Activated naive CD4-positive, alpha-beta T cell treated with anti-CD3 and anti-CD28 coated beads for 36 hours (primary cell): Measurements from ENCODE around the gene AHRR. TPM values are rescaled to one million over a fixed set of nuclear protein-coding genes. Genes with fewer than 3 reads are reported as not detected.

Experiments
- CTCF ChIA-PET: fragments of 350-600 bp; sonication (Branson Sonifier 250); formaldehyde crosslinking; loops from one replicate; lab custom pipeline; 2021; ENCODE audit warnings: antibody characterized with exemption; lab: Charles Lee
- DNase-seq: peaks from one replicate; pipeline ENCODE4 v3.0.0-alpha.2; 2020
- H3K27ac Mint-ChIP-seq: one replicate; pipeline ENCODE4 v1.8.0; 2021; ENCODE audit warnings: mild to moderate bottlenecking, mixed read lengths
- H3K27me3 Mint-ChIP-seq: one replicate; pipeline ENCODE4 v1.8.0; 2021; ENCODE audit warnings: low read depth, mixed read lengths
- H3K36me3 Mint-ChIP-seq: one replicate; pipeline ENCODE4 v1.8.0; 2021; ENCODE audit warnings: low read depth, mixed read lengths
- H3K4me1 Mint-ChIP-seq: one replicate; pipeline ENCODE4 v1.8.0; 2021; ENCODE audit warnings: low read depth, mixed read lengths
- H3K4me3 Mint-ChIP-seq: one replicate; pipeline ENCODE4 v1.8.0; 2021; ENCODE audit warnings: mild to moderate bottlenecking, moderate library complexity, mixed read lengths
- H3K9me3 Mint-ChIP-seq: one replicate; pipeline ENCODE4 v1.8.0; 2021; ENCODE audit warnings: mixed read lengths
- intact Hi-C: fragments of 100-400 bp; cut with micrococcal nuclease; formaldehyde crosslinking; loops from one replicate; pipeline ENCODE4 v1.15.1; 2023
- total RNA-seq, 2 experiments: library from RNA; stranded (reverse); gene quantifications; one replicate each; pipeline ENCODE4 v1.2.3, GENCODE V29; 2021

The AHRR gene
- total RNA-seq, 2 experiments from 2014 or later = 4.1 to 5.5 TPM

DNA sequence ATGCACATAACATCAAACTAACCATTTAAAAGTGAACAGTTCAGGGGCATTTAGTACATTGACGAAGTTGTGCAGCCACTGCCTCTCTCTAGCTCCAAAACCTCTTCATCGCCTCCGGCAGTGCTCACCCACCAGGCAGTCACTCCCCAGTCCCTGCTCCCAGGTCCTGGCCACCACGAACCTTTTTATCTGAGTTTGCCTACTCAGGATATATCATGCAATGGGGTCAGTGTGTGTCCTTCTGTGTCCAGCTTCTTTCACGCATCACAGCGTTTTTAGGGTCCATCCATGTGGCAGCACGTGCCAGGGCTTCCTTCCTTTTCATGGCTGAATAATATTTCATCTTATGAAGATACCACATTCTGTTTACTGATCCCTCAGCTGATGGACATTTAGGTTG lies 4.6 kb downstream of the AHRR start:
- Mint-ChIP-seq H3K27me3 (peaks cover 45% of the 10 kb centered on the region), H3K4me3 (no peak overlapping the region), H3K36me3 (no peaks in the 10 kb centered on the region), H3K9me3 (no peaks in the 10 kb centered on the region), H3K27ac (no peak overlapping the region), H3K4me1 (peaks cover 3% of the 10 kb centered on the region)
- DNase-seq = no peak
- CTCF ChIA-PET = interaction anchor here (0.6 kb wide), 2 partner anchors 10 to 13 kb away, joined by 3 read pairs; no protein-coding TSS in a partner anchor
- intact Hi-C loops = no loop called here

- Mint-ChIP-seq H3K9me3 (no peaks in the 10 kb centered on the region), H3K36me3 (no peaks in the 10 kb centered on the region), H3K4me3 (no peak overlapping the region), H3K27ac (no peak overlapping the region), H3K4me1 (peaks cover 19% of the 10 kb centered on the region), H3K27me3 (peaks cover 28% of the 10 kb centered on the region)
- no peak for DNase-seq
- intact Hi-C loops = no loop called here
- CTCF ChIA-PET = no interaction called here
These were observed 7.7 kb downstream of the AHRR start for GRCh38 chr5:329121-329735.

DNA sequence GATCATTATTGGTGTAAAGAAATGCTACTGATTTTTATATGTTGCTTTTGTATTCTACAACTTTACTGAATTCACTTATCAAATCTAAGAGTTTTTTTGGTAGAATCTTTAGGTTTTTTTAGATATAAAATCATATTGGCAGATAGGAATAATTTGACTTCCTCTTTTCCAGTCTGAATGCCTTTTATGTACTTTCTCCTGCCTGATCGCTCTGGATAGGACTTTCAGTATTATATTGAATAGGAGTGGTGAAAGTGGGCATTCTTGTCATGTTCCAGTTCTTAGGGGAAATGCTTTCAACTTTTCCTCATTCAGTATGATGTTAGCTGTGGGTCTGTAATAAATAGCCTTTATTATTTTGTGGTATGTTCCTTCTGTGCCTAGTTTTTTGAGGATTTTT lies 8.3 kb downstream of the AHRR start:
- Mint-ChIP-seq H3K36me3 (no peaks in the 10 kb centered on the region), H3K4me3 (no peak overlapping the region), H3K27ac (no peak overlapping the region), H3K4me1 (peaks cover 25% of the 10 kb centered on the region), H3K27me3 (peaks cover 28% of the 10 kb centered on the region), H3K9me3 (no peaks in the 10 kb centered on the region)
- CTCF ChIA-PET = no interaction called here
- intact Hi-C loops = no loop called here
- DNase-seq = no peak

GRCh38 chr5:332843-333242 lies 11.3 kb downstream of the AHRR start:
- peaks cover 27% of the 10 kb centered on the region for H3K4me1 Mint-ChIP-seq
- H3K4me3 Mint-ChIP-seq = no peak overlapping the region
- peaks cover 9% of the 10 kb centered on the region for H3K27me3 Mint-ChIP-seq
- no peaks in the 10 kb centered on the region for H3K9me3 Mint-ChIP-seq
- no peaks in the 10 kb centered on the region for H3K36me3 Mint-ChIP-seq
- intact Hi-C loops = loop anchor here (1.0 kb wide), 1 partner anchor 11 kb away; no protein-coding TSS in a partner anchor
- H3K27ac Mint-ChIP-seq = peak overlapping the region; percentile 50
- CTCF ChIA-PET = no interaction called here
- DNase-seq = peak; percentile 83

- Mint-ChIP-seq H3K9me3 (no peaks in the 10 kb centered on the region), H3K27ac (peak overlapping the region; percentile 77), H3K36me3 (no peaks in the 10 kb centered on the region), H3K4me1 (peaks cover 27% of the 10 kb centered on the region), H3K4me3 (peak overlapping the region; percentile 4), H3K27me3 (peaks cover 5% of the 10 kb centered on the region)
- DNase-seq = peak; percentile 39
- CTCF ChIA-PET = no interaction called here
- intact Hi-C loops = loop anchor here (1.0 kb wide), 4 partner anchors 10 to 58 kb away; no protein-coding TSS in a partner anchor
These were observed 12.4 kb downstream of the AHRR start for GRCh38 chr5:333945-334344.

GRCh38 chr5:334903-335739 lies 13.6 kb downstream of the AHRR start:
- H3K27ac Mint-ChIP-seq = no peak overlapping the region
- CTCF ChIA-PET = no interaction called here
- H3K27me3 Mint-ChIP-seq = peaks cover 2% of the 10 kb centered on the region
- intact Hi-C loops = loop anchor here (1.0 kb wide), 3 partner anchors 13 to 57 kb away; no protein-coding TSS in a partner anchor
- peaks cover 27% of the 10 kb centered on the region for H3K4me1 Mint-ChIP-seq
- no peaks in the 10 kb centered on the region for H3K36me3 Mint-ChIP-seq
- no peaks in the 10 kb centered on the region for H3K9me3 Mint-ChIP-seq
- H3K4me3 Mint-ChIP-seq = no peak overlapping the region
- DNase-seq = no peak

GRCh38 chr5:335740-336038 lies 14.2 kb downstream of the AHRR start:
- Mint-ChIP-seq H3K4me3 (no peak overlapping the region), H3K4me1 (peaks cover 27% of the 10 kb centered on the region), H3K27me3 (no peaks in the 10 kb centered on the region), H3K36me3 (no peaks in the 10 kb centered on the region), H3K9me3 (no peaks in the 10 kb centered on the region), H3K27ac (no peak overlapping the region)
- intact Hi-C loops = no loop called here
- CTCF ChIA-PET = no interaction called here
- no peak for DNase-seq

DNA sequence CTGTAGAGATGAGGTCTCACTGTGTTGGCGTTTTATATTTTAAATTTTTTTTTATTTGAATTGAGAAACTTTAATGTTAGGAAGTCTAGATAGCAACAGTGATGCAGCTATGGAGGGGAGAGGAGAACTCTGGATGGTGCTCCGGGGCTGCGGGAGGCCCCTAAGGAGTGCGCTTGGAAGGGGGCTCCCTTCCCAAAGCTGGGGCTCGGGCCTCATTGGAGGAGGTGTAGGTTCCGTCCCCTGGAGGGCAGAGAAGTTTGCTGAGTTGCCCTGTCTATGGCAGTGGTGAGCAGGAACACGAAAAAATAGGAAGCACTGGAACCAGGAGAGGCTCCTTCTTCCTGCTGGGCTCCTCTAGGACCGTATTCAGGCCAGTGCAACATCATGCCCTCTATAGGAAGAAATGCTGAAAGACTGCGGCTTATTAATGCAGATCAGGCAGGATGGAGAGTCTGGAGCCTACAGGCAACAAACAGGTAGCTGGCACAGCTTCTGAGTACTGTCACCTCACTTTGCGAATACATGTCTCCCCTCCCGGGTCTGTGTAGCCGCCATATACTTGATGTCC lies 16.1 kb downstream of the AHRR start:
- H3K4me3 Mint-ChIP-seq = no peak overlapping the region
- H3K4me1 Mint-ChIP-seq = peaks cover 23% of the 10 kb centered on the region
- H3K36me3 Mint-ChIP-seq = no peaks in the 10 kb centered on the region
- H3K27ac Mint-ChIP-seq = no peak overlapping the region
- CTCF ChIA-PET = interaction anchor here (0.7 kb wide), 1 partner anchor 88 kb away, joined by 3 read pairs; no protein-coding TSS in a partner anchor
- no peaks in the 10 kb centered on the region for H3K9me3 Mint-ChIP-seq
- DNase-seq = no peak
- intact Hi-C loops = no loop called here
- H3K27me3 Mint-ChIP-seq = peaks cover under 1% of the 10 kb centered on the region

DNA sequence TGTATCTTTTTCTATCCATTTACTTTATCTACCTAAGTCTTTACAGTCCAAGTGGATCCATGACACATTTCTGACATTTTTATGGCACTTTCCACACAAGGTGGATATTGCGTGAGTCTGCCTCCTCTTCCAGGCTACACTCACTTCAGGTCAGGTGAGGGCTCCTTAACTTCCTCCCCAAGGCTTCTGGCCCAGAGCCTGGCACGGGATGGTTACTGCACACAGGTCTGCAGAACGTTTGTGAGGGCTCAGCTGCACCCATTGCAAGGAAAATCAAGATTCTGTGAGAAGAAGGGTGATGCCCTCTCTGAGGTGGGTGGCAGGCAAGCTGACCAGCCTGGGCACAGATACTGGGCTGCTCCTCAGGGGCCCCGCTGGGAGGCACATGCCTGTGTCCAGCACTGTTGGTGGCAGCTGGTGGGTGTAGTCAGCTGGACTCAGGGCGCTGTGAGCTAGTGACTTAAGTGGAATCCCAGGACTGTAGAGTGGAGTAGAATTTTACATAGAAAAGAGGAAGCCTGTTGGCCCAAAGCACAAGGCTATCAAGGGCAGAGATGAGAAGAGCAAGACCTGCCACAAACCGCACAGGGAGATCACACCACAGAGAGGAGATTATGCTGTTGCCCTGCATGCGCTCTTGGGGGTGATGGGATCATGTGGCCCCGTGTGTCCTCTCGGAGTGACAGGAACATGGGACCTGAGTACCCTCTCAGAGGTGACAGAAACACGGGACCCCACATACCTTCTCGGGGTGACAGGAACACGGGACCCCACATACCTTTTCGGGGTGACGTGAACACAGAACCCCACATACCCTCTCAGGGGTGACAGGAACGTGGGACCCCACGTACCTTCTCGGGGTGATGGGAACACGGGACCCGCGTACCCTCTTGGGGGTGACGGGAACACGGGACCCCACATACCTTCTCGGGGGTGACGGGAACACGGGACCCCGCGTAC lies 21.3 kb downstream of the AHRR start:
- intact Hi-C loops = no loop called here
- no peak for DNase-seq
- no peak overlapping the region for H3K4me3 Mint-ChIP-seq
- H3K9me3 Mint-ChIP-seq = no peaks in the 10 kb centered on the region
- CTCF ChIA-PET = interaction anchor here (0.5 to 1.1 kb wide), 2 partner anchors 21 to 97 kb away, joined by 3 read pairs; partner anchors contain the start of gene AHRR
- H3K27ac Mint-ChIP-seq = no peak overlapping the region
- H3K27me3 Mint-ChIP-seq = peaks cover 11% of the 10 kb centered on the region
- peaks cover 10% of the 10 kb centered on the region for H3K4me1 Mint-ChIP-seq
- H3K36me3 Mint-ChIP-seq = no peaks in the 10 kb centered on the region

DNA sequence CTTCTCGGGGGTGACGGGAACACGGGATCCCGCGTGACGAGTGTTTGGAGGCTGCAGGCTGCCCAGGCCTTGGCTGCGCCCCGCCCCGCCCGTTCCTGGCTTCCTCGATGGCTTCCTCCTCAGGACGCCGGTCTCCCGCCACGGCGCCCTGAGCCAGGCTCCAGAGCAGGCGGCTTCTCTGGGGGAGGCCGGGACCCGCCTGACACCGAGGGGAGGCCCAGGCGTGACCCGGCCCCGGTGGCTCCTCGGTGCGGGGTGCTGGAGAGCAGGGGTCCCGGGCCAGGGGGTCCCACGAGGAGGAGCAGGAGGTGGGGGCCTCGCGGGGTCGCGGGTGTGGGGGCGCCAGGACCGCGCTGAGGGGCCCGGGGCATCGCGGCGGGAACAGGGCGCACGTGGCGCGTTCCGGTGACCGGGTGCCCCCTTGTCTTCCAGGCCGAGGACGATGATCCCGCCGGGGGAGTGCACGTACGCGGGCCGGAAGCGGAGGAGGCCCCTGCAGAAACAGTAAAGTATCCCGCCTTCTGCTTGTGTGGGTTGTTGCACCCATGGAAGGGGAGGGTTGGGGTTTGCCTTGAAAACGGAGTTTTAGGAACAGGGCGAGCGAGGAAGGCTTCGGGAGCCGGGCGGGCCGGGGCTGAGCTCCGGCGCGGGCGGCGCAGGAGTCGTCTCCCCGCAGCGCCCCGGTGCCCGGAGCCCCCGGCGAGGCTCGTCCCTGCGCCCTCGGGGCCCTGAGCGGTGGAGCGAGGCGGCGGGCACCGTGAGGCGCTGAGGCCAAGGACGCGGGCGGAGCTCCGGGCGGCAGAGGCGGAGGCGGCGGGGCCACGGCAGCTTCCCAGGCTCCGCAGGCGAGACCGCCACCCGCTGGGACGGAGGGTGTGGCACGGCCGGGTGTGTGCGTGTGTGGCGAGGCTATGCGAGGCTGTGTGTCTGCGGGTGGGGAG lies 22.2 kb downstream of the AHRR start:
- DNase-seq = peak; percentile 71
- peaks cover 11% of the 10 kb centered on the region for H3K27me3 Mint-ChIP-seq
- no peak overlapping the region for H3K27ac Mint-ChIP-seq
- H3K4me3 Mint-ChIP-seq = peak overlapping the region; percentile 53
- CTCF ChIA-PET = no interaction called here
- no peaks in the 10 kb centered on the region for H3K36me3 Mint-ChIP-seq
- H3K4me1 Mint-ChIP-seq = peaks cover 10% of the 10 kb centered on the region
- intact Hi-C loops = loop anchor here (1.0 to 2.0 kb wide), 3 partner anchors 10 to 49 kb away; partner anchors contain the start of gene AHRR
- H3K9me3 Mint-ChIP-seq = no peaks in the 10 kb centered on the region

DNA sequence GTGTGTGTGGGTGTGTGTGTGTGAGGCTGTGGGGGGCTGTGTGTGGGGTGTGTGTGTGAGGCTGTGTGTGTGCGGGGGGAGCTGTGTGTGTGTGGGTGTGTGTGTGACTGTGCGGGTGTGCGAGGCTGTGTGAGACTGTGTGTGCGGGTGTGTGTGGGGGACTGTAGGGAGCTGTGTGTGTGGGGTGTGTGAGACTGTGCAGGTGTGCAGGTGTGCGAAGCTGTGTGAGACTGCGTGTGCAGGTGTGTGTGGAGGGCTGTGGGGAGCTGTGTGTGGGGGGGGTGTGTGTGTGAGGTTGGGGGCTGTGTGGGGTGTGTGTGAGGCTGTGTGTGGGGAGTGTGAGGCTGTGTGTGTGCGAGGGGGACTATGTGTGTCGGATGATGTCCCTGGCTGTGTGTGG lies 23.2 kb downstream of the AHRR start:
- no peak overlapping the region for H3K27ac Mint-ChIP-seq
- H3K4me3 Mint-ChIP-seq = no peak overlapping the region
- peaks cover 10% of the 10 kb centered on the region for H3K4me1 Mint-ChIP-seq
- CTCF ChIA-PET = no interaction called here
- DNase-seq = no peak
- peaks cover 14% of the 10 kb centered on the region for H3K27me3 Mint-ChIP-seq
- H3K36me3 Mint-ChIP-seq = no peaks in the 10 kb centered on the region
- intact Hi-C loops = loop anchor here (1.0 to 2.0 kb wide), 3 partner anchors 11 to 48 kb away; partner anchors contain the start of gene AHRR
- H3K9me3 Mint-ChIP-seq = no peaks in the 10 kb centered on the region
